WTC11 (cell line): ENCODE measurements around the gene NELL2.

Experiments used
- FOXK1 ChIP-seq: sonication (generic); formaldehyde crosslinking; IDR thresholded peaks from 2 replicates; pipeline ENCODE4 v1.8.0; 2022; ENCODE audit warnings: mild to moderate bottlenecking, moderate library complexity, missing genetic modification reagents
- RELA ChIP-seq: sonication (generic); formaldehyde crosslinking; IDR thresholded peaks from 2 replicates; pipeline ENCODE4 v1.8.1; 2022; ENCODE audit warnings: missing genetic modification reagents, mild to moderate bottlenecking, borderline replicate concordance
- ZNF263 ChIP-seq: sonication (generic); formaldehyde crosslinking; IDR thresholded peaks from 2 replicates; pipeline ENCODE4 v1.8.1; 2022; ENCODE audit warnings: low read depth, mild to moderate bottlenecking, moderate library complexity, missing genetic modification reagents
- TF ChIP-seq, protein P1 (sequence below): sonication (generic); formaldehyde crosslinking; IDR thresholded peaks from 2 replicates; pipeline ENCODE4 v1.8.0; 2022; ENCODE audit warnings: mild to moderate bottlenecking, missing genetic modification reagents
- TF ChIP-seq, protein P2 (sequence below): fragments of 200-600 bp; IDR thresholded peaks from 2 replicates; pipeline ENCODE4 v1.8.0; 2022; ENCODE audit warnings: antibody characterized with exemption
- TF ChIP-seq, protein P3 (sequence below): sonication (generic); formaldehyde crosslinking; IDR thresholded peaks from 2 replicates; pipeline ENCODE4 v1.8.0; 2022; ENCODE audit warnings: missing genetic modification reagents
- TF ChIP-seq, protein P4 (sequence below): sonication (generic); formaldehyde crosslinking; IDR thresholded peaks from 2 replicates; pipeline ENCODE4 v1.8.1; 2023; ENCODE audit warnings: mild to moderate bottlenecking, missing genetic modification reagents
- TF ChIP-seq, protein P5 (sequence below): fragments of 250-450 bp; sonication (Bioruptor Pico); IDR thresholded peaks from 2 replicates; pipeline ENCODE4 v1.8.0; 2021; ENCODE audit warnings: mild to moderate bottlenecking

DNA sequence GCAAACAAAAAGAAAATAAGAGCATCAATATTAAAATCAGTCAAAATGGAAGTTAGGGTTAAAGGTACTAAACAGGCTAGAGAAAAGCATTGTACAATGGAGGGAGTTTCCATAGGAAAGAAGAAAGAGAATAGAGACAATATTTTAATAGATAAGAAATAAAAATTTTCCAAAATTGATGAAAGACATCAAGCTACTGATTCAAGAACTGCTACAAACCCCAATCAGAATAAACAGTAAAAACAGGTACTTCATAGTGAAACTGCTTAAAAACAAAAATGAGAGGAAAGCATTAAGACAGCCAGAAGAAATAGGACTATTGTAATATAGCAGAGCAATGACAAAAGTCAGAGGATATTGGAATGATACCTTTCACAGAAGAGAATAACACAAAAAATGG is 413.4 kb downstream of the NELL2 start:
- TF ChIP-seq, protein P1, sequence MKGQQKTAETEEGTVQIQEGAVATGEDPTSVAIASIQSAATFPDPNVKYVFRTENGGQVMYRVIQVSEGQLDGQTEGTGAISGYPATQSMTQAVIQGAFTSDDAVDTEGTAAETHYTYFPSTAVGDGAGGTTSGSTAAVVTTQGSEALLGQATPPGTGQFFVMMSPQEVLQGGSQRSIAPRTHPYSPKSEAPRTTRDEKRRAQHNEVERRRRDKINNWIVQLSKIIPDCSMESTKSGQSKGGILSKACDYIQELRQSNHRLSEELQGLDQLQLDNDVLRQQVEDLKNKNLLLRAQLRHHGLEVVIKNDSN (CRISPR knock-in tag): no peak
- TF ChIP-seq, protein P2, sequence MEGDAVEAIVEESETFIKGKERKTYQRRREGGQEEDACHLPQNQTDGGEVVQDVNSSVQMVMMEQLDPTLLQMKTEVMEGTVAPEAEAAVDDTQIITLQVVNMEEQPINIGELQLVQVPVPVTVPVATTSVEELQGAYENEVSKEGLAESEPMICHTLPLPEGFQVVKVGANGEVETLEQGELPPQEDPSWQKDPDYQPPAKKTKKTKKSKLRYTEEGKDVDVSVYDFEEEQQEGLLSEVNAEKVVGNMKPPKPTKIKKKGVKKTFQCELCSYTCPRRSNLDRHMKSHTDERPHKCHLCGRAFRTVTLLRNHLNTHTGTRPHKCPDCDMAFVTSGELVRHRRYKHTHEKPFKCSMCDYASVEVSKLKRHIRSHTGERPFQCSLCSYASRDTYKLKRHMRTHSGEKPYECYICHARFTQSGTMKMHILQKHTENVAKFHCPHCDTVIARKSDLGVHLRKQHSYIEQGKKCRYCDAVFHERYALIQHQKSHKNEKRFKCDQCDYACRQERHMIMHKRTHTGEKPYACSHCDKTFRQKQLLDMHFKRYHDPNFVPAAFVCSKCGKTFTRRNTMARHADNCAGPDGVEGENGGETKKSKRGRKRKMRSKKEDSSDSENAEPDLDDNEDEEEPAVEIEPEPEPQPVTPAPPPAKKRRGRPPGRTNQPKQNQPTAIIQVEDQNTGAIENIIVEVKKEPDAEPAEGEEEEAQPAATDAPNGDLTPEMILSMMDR: no peak
- TF ChIP-seq ZNF263 (CRISPR knock-in tag): no peak
- TF ChIP-seq, protein P3, sequence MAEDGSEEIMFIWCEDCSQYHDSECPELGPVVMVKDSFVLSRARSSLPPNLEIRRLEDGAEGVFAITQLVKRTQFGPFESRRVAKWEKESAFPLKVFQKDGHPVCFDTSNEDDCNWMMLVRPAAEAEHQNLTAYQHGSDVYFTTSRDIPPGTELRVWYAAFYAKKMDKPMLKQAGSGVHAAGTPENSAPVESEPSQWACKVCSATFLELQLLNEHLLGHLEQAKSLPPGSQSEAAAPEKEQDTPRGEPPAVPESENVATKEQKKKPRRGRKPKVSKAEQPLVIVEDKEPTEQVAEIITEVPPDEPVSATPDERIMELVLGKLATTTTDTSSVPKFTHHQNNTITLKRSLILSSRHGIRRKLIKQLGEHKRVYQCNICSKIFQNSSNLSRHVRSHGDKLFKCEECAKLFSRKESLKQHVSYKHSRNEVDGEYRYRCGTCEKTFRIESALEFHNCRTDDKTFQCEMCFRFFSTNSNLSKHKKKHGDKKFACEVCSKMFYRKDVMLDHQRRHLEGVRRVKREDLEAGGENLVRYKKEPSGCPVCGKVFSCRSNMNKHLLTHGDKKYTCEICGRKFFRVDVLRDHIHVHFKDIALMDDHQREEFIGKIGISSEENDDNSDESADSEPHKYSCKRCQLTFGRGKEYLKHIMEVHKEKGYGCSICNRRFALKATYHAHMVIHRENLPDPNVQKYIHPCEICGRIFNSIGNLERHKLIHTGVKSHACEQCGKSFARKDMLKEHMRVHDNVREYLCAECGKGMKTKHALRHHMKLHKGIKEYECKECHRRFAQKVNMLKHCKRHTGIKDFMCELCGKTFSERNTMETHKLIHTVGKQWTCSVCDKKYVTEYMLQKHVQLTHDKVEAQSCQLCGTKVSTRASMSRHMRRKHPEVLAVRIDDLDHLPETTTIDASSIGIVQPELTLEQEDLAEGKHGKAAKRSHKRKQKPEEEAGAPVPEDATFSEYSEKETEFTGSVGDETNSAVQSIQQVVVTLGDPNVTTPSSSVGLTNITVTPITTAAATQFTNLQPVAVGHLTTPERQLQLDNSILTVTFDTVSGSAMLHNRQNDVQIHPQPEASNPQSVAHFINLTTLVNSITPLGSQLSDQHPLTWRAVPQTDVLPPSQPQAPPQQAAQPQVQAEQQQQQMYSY (CRISPR knock-in tag): no peak
- TF ChIP-seq, protein P4, sequence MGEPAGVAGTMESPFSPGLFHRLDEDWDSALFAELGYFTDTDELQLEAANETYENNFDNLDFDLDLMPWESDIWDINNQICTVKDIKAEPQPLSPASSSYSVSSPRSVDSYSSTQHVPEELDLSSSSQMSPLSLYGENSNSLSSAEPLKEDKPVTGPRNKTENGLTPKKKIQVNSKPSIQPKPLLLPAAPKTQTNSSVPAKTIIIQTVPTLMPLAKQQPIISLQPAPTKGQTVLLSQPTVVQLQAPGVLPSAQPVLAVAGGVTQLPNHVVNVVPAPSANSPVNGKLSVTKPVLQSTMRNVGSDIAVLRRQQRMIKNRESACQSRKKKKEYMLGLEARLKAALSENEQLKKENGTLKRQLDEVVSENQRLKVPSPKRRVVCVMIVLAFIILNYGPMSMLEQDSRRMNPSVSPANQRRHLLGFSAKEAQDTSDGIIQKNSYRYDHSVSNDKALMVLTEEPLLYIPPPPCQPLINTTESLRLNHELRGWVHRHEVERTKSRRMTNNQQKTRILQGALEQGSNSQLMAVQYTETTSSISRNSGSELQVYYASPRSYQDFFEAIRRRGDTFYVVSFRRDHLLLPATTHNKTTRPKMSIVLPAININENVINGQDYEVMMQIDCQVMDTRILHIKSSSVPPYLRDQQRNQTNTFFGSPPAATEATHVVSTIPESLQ (CRISPR knock-in tag): no peak
- TF ChIP-seq, protein P5, sequence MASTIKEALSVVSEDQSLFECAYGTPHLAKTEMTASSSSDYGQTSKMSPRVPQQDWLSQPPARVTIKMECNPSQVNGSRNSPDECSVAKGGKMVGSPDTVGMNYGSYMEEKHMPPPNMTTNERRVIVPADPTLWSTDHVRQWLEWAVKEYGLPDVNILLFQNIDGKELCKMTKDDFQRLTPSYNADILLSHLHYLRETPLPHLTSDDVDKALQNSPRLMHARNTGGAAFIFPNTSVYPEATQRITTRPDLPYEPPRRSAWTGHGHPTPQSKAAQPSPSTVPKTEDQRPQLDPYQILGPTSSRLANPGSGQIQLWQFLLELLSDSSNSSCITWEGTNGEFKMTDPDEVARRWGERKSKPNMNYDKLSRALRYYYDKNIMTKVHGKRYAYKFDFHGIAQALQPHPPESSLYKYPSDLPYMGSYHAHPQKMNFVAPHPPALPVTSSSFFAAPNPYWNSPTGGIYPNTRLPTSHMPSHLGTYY (CRISPR knock-in tag): no peak
- TF ChIP-seq FOXK1 (CRISPR knock-in tag): no peak
- no peak for TF ChIP-seq RELA
